ENCODE measurements around the gene PCDH8.
"Not testable (repeated sequence)": the region's sequence is repeated elsewhere in the genome, so short reads cannot be mapped to it uniquely, and the experiment has no call there.

PCDH8 gene

GRCh38 chr13:52849291-52850071, 1.0 kb upstream of the PCDH8 start:
- DNase-seq: no peak

DNA sequence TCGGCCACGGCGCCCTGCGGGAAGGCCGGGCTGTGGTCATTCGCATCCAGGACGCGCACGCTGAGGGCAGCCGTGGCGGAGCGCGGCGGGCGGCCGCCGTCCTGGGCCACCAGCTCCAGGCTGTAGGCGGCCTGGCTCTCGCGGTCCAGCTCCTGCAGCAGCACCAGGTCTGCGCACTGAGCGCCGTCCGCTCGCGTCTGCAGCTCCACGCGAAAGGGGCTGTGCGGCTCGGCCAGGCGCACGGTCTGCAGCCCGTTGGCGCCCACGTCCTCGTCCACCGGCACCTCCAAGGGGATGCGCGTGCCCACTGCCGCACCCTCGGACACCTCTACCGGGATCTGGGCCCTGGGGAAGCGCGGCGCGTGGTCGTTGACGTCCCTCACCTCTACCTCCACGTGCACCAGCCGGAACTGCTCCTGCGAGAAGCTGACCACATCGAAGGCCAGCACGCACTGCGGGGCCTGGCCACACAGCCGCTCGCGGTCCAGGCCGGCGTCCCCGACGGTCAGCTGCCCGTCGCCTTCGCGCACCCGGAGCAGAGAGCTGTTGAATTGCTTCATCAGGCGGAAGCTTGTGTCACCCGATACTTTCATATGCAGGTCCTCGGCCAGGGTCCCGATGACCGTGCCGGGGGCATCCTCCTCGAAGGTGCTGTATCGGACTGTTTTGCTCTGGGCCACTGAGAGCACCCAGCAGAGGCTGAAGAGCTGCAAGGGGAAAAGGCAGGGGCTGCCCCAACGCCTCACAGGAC, 583 bp downstream of the PCDH8 start:
- no peak for DNase-seq

GRCh38 chr13:52847322-52847681, 1.1 kb downstream of the PCDH8 start:
- DNase-seq: no peak

GRCh38 chr13:52846567-52847321, 1.7 kb downstream of the PCDH8 start:
- no peak for DNase-seq

DNA sequence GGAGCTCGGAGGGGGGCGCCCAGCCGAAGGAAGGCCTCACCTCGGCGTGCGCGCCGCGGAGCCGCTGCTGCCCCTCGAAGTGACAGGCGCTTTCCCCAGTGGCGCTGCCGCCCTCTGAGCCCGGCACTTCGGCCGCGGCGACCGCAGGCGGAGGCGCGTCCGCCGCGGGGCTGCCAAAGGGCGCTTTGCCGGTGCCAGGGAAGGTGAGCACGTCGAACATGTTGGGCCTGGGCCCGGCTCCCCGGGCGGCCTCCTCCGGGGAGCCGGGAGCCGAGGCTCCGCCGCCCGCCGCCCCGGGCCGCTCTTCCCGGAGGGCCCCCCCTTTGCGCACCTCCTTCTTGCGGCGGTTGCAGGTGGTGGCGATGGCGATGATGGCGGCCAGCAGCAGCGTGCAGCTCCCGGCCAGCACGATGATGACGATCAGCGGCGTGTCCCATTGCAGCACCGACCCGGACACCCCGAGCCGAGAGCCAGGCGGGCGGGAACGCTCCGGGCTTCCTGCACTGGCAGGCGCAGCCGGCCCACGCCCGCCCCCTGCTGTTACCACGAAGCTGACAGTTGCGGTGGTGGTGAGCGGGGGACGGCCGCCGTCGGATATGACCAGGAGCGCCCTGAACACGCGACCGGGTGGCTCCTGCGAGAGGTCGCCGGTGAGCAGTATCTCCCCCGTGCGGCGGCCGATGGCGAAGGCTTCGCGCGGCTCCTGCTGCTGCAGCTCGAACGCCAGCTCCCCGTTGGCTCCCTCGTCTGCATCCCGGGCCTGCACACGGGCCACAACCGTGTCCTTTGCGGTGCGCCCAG, 2.5 kb downstream of the PCDH8 start:
- no peak for DNase-seq

- no peak for DNase-seq
These were observed 3.1 kb downstream of the PCDH8 start for GRCh38 chr13:52845334-52845761.

DNA sequence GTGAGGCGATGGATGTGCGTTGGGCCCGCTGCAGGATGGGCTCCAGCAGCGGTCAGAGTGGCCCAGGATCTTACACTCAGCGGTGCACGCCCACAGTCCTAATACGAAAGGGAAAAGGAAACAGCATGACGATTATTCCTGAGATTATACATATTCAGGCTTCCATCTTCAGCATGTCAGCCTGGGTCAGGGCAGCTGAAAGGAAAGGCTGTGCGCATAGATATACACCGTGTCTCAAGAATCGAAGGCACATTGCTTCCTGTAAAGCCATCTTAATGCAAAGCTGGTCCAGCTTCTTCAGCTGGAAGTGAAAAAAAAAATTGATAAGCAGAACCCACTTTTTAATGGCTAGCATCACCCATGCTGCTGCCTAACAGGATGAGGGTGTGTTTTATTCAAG, 3.6 kb downstream of the PCDH8 start:
- no peak for DNase-seq

DNA sequence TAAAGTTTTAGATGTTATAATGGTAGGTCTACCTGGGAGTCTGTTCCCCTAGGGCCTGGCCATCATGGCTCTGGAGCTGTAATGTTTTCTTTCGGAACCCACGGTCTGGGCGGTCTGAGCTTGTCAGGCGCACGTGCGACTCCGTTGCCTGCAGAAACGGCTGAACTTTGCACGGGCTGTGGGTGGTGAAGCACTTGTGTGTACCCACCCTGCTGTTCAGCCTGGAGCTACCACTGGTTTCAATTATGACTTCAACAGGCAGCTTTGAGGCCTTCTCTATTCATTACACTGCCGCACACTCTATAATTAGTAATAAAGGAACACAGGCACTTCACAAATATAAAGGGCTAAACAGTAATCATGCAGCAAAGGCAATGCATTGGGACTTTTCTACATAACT, 6.0 kb downstream of the PCDH8 start:
- no peak for DNase-seq

- no peak for DNase-seq
These were observed 8.4 kb downstream of the PCDH8 start for GRCh38 chr13:52840066-52840465.

- no peak for DNase-seq
These were observed 9.9 kb downstream of the PCDH8 start for GRCh38 chr13:52838433-52839107.

GRCh38 chr13:52837850-52838249, 10.6 kb downstream of the PCDH8 start:
- no peak for DNase-seq

GRCh38 chr13:52835071-52835839, 13.2 kb downstream of the PCDH8 start:
- no peak for DNase-seq

GRCh38 chr13:52833296-52833875, 15.1 kb downstream of the PCDH8 start:
- DNase-seq: no peak

DNA sequence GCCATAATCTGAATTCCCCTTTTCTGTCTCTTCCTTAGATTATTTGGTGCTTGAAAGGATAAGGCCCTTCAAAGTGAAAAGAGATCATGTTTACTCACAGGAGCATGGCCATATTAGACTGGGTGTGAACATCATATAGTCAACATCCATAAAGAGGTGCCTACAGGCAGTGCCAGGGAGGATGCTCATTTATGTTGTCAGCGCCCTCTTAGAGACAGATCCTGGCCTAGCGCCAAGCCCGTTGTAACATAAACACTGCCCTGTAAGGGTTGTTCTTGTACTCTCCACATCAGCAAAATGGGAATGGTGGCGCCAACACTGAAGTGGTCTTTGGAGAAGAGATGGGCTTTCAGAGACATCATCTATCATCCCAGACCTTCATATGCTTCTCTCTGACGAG, 16.1 kb downstream of the PCDH8 start:
- no peak for DNase-seq

DNA sequence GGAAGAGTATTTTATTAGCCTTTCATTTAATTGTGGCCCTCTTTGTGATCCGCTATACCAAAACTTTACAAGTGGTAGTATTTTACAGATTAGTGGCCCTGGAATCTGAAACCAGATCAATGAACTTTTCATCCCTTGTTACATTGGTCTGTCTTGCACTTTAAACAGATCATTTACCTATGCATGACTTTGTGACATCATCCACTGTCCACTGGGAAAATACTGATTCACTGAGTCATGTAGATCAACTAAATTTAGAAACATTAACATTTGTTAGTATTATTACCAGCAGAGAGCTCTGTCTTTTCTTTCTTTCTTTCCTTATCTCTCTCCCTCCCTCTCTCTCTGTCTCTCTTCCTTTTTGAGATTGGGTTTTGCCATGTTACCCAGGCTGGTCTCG, 17.5 kb downstream of the PCDH8 start:
- no peak for DNase-seq

- DNase-seq: no peak
These were observed 20.6 kb downstream of the PCDH8 start for GRCh38 chr13:52827839-52828238.

DNA sequence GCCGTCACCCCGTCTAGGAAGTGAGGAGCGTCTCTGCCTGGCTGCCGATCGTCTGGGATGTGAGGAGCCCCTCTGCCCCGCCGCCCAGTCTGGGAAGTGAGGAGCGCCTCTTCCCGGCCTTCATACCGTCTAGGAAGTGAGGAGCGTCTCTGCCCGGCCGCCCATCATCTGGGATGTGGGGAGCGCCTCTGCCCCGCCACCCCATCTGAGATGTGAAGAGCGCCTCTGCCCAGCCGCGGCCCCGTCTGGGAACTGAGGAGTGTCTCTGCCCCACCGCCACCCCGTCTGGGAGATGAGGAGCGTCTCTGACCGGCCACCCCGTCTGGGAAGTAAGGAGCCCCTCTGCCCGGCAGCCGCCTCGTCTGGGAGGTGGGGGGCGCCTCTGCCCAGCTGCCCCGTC, 30.6 kb downstream of the PCDH8 start:
- DNase-seq: not testable (repeated sequence)

DNA sequence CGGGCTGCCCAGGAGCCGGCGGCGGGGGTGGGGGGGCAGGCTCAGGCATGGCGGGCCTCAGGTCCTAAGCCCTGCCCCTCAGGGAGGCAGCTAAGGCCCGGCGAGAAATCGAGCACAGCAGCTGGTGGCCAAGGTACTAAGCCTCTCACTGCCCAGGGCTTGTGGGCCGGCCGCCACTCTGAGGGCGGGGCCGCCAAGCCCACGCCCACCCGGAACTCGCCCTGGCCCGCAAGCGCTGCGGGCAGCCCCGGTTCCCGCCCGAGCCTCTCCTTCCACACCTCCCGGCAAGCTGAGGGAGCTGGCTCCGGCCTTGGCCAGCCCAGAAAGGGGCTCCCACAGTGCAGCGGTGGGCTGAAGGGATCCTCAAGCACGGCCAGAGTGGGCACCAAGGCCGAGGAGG, 33.1 kb downstream of the PCDH8 start:
- no peak for DNase-seq

DNA sequence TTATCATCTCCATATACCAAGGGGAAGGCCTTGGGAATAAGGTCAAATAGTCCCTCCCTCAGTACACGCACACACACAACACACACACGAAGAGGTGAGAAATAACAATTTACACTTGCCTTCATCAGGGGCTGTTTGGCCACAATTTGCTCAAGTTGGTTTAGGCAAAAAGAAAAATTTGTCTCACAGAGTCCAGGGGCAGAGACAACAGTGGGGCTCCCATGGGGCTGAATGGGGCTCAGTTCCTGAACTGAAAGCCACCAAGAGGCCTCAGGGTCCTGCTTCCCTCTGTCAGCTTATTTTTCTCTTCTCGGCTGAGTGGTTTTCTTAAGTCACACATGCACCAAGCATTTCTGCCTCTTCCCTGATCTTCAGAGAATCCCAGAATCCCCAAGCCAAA, 35.5 kb downstream of the PCDH8 start:
- no peak for DNase-seq

GRCh38 chr13:52811841-52812240, 36.6 kb downstream of the PCDH8 start:
- DNase-seq: no peak

DNA sequence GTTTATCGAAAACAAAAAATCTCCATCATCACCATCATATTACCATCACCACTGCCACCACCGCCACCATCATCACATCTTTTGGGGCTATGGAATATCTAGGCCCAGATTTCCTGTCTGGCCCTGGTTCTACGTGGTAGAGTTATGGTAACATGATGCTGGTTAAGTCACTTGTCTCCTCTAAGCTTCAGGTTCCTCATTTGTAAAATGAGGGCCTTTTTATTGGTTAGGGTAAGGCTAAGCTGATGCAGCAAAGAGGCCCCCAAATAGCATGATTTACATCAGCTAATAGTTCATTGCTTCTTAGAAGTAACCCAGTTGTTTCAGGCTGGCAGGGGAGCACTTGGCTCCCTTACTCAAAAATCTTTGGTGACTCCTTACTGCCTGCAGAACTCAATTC, 37.9 kb downstream of the PCDH8 start:
- no peak for DNase-seq

Data from activated CD4-positive, alpha-beta T cell treated with anti-CD3 and anti-CD28 coated beads, Interleukin-2, amount 50 U/mL, for 1 hour (primary cell).